HG02885 (cell line): ENCODE data around the gene CDKN2AIPNL.
"Not testable (repeated sequence)": the region's sequence is repeated elsewhere in the genome, so short reads cannot be mapped to it uniquely, and the experiment has no call there.

Experiments
- ATAC-seq: cut with Tn5 transposase; IDR thresholded peaks from one replicate; pipeline ENCODE4 v1.9.1; 2021; ENCODE audit warnings: mild to moderate bottlenecking; ENCODE audit not compliant: unreplicated experiment, poor library complexity

Gene CDKN2AIPNL

DNA sequence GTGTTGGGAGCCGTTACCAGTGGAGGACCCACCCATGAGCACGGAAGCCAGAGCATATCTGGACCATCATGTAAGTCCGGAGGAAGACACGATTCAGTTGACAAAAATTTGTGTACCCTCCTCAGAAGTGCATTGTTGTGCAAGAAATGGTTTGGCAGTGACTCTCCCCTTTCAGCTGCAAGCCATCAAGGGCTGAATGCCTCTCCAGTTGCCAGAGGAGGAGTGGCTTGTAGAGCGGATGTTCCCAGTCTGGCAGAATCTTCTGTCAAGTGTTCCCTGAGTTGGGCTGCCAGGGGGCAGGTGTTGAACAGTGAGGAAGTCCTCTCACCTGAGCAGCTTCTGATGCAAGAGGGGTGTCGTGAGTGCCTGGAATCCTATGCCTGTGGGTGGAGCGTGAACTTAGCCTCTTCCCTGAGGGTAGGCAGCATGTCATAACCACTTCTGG is 27.6 kb upstream of the CDKN2AIPNL start:
- no peak for ATAC-seq

GRCh38 chr5:134438721-134439123 is 27.0 kb upstream of the CDKN2AIPNL start:
- ATAC-seq: no peak

DNA sequence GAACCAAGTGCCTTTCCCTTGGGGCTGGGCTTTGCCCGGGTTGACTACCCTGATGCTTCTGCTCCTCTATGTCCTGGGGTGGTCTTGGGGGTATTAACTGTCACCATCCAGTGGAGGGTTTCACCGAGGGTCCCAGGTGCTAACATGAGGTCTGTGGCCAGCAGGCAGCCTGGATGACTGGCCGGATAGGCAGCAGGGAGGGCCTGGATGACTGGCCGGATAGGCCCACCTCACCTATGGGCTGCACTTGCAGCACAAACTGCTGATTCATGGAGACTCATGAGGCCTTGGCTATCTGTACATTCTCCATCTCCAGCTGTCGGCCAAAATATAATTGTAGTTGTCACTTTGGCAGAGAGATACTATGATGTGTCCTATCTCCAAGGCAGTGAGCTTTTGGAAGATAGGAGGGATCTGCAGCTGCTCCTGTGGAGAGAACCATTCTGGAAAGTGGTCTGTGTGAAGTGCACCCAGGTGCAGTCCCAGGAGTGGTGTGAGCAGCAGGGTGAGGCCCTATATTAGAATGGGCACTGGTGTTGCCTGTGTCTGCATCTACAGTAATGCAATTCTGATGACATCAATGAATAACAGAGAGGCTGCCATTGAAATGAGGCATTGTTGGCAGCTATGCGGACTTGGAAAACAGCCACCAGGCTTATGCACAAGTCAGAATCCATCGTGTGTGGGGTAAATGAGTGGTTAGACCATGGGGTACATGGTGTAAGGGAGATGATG is 26.3 kb upstream of the CDKN2AIPNL start:
- ATAC-seq: no peak

DNA sequence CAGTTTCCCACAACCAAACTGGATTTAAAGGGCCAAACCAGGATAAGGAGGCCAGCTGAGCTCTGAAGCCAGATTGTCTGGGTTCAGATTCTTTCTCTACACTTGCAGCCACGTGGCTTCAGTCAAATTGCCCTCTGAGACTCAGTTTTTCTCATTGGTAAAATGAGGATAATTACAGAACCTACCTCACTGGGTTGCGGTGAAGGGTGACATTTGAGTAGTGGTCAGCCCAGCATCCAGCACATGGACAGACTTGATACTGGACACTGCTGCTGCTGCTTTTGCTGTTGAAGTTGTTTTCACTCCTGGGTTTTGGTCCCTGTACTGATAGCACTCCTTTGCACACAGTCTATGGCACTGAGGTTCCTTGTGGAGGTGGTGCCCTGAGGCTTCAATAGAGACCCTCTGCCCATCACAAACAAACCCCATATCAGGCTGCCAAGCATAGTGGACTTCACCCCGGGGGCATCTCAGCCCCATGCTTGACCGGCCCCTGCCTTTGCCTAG is 25.7 kb upstream of the CDKN2AIPNL start:
- ATAC-seq: no peak

DNA sequence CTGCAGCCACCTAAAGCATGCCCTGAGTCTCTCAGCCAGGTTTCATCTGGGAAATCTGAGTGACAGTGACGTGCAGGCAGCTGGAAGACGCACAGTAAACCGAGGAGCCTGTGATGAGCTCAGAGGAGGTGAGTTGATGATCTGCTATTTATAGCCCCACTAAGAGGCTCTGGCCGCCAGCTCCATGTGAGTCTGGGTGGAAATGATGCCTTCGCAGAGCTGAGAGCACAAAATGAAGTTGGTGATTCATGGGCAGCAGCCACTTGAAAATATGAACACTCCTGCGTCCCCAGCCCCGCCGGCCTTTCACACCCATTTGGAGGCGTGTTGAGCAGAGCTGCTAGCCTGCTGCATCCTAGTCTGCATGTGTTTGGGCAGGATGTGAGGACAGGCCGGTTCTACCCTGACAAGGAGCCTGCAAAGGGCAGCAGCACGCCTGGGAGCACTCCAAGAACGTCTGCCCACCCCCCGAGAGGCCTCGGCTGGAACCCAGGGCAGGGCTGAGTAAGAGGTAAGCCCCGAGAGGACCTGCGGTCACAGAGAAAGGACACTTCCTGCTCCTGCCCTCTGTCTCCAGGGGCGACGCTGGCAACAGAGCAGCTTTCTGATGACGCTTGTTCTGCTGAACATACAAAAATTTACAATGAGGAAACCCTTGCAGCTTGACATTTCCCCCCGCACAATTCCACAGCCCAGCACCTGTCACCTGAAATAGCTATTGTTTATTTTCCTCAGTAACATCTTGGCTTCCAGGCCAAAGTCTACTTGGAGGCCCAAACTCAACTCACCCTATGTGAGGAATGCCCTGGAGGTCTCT is 25.1 kb upstream of the CDKN2AIPNL start:
- peak; percentile 86 for ATAC-seq

DNA sequence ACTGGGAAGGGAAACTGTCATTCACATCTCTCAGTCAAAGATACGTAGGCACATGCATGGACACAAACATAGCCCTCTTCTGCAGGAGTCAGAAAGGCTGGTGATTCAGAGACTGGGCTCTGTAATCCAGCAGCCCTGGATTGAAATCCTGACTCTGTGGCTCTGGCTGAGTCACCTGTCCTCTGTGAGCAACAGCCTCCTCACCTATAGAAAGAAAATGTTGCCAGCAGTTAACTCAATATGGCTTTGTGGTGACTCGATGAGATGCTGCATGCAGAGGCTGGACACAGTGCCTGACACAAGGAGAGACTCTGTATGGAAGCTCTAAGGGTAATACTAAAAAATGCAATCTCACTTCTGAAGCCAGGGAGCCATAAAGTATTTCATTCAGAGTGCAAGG is 23.9 kb upstream of the CDKN2AIPNL start:
- no peak for ATAC-seq

DNA sequence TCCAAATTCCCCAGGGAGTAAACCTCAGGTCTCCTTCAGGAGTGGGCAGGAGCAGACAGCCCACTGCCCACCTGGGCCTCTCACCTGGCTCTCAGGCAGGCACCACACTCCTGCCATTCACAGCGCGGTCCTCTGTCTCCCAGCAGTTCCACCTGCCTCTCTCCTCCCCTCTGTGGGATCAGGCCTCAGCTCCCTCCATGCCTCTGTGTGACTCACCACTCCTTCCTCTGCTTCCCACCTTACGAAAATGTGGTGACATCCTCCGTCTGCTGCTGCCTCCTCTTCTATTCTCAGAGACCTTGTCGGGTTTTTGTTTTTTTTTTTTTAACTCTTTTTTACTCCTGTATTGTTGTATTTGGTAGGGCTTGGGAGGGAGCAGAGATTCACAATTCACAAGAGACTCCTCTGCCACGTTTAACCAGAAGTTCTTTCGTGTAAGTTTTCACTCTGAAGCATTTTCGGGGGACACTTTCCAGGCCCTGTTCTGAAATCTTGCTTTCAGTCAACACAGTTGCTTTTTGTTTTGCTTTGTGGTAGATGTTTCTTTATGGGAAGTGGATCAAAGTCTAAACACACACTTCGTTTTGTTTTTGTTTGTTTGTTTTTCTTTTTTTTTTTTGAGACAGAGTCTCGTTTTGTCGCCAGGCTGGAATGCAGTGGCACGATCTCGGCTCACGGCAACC is 21.1 kb upstream of the CDKN2AIPNL start:
- ATAC-seq: no peak

DNA sequence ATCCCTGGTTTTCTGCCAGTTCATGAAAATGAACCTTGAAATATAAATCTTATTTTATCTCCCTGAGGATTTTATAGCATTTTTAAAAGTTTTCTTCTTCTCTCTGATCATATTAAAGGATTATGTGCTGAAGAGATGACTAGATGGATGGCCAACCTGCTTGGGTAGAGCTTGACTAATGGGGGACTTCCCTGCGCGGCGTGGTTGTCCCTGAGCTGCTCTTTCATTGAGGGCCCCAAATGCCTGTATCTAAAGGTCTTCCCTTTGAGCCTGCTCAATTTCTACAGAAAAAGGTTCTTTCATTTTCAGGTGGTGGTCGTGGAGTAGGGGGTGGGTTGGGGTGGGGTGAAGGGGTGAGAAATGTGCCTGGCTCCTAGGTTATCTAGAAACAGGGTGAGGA is 20.5 kb upstream of the CDKN2AIPNL start:
- no peak for ATAC-seq

DNA sequence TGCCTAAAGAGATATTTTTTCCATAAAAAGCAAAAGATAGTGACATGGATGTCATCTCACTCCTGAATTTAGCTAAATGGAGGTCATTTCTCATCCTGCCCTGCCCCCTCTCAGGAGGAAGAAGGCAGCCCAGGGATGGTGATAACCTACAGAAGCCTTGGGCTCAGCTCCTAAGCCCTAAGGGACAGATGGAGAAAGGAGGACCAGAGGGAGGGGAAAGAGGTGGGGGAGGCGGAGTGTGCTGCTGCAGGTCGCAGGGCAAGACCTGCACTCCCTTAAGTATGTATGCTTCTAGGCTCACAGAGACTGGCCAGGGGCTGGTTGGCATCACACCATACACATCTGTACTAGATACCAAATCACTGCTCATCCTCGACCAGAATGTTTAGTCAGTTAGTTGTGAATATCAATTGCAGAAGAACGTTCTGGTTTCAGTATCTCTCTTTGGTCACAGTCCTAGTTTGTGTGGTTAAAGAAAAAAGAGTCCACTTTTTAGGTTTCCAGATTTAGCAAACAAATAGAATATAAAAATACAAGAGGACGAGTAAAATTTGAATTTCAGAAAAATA is 18.4 kb upstream of the CDKN2AIPNL start:
- no peak for ATAC-seq

DNA sequence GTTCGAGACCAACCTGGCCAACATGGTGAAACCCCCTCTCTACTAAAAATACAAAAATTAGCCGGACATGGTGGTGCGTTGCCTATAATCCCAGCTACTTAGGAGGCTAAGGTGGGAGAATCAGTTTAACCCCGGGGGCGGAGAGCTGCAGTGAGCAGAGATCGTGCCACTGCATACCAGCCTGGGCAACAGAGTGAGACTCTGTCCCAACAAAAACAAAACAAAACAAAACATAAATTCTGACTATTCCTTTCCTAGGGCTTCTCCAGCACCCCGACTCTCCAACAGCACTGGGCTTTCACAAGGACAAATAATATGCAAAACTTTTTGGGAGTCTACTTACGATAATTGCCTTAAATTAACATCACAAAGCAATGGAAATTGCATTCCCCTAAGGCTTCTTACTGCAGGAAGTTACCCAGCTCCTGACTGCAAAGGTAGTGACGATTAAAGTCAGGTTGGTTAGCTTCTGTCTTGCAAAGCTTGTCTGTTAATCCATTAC is 15.9 kb upstream of the CDKN2AIPNL start:
- no peak for ATAC-seq

DNA sequence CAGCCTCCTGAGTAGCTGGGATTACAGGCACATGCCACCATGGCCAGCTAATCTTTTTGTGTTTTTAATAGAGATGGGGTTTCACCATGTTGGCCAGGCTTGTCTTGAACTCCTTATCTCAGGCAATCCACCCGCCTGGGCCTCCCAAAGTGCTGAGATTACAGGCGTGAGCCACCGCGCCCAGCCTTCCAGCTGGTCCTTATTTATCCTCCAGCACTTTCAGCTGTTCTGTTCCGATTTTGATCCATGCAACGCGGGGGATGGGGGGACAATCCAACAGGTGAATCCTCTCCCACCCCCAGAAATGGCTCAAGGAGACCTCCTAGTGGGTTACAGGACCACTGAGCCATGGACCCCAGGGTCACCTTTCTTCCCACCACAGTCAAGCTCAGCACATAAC is 14.7 kb upstream of the CDKN2AIPNL start:
- ATAC-seq: no peak

DNA sequence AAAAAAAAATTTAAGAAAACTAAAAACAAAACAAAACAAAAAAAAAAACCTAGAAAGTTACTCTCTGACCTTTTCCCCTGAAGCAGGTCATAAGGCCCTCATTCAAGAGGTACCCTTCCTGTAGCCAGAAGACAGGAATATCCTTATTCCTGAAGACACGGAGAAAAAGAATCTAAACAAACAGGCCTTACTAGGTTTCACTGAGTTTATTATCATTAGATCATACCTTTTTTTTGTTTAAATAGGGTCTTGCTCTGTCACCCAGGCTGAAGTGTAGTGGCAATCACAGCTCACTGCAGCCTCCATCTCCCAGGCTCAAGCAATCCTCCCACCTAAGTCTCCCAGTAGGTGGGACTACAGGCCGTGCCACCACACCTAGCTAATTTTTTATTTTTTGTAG is 11.7 kb upstream of the CDKN2AIPNL start:
- ATAC-seq: no peak

GRCh38 chr5:134422791-134423365 is 11.2 kb upstream of the CDKN2AIPNL start:
- ATAC-seq: no peak

- not testable (repeated sequence) for ATAC-seq
These were observed 9.4 kb upstream of the CDKN2AIPNL start for GRCh38 chr5:134421038-134421437.

DNA sequence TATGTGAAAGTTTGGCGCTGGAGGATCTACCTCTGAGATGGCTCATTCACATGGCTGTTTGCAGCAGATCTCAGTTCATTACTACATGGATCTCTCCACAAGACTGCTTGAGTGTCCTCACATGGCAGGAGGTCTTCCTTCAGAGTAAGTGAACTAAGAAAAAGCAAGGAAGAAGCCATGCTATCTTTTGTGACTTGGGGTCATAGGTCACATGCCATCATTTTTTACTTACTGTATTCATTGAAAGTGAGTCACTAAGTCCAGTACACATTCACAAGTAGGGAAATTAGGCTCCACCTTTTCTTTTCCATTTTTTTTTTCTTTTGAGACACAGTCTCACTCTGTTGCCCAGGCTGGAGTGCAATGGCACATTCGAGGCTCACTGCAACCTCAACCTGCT is 8.7 kb upstream of the CDKN2AIPNL start:
- ATAC-seq: no peak

DNA sequence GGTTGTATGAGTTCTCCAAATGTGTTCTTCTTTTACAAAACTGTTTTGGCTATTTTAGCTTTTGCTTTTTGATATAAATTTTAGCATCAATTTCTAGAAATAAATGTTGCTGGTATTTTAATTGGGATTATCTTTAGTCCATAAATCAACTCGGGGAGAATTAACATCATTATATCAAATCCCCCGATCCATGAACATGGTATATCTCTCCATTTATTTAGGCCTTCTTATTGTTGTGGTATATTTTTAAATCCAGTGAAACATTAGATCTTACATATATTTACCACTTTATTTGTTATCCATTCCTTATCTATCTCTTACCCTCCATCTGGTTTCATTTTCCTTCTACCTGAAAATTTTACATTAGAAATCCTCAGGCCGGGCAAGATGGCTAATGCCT is 7.3 kb upstream of the CDKN2AIPNL start:
- no peak for ATAC-seq

DNA sequence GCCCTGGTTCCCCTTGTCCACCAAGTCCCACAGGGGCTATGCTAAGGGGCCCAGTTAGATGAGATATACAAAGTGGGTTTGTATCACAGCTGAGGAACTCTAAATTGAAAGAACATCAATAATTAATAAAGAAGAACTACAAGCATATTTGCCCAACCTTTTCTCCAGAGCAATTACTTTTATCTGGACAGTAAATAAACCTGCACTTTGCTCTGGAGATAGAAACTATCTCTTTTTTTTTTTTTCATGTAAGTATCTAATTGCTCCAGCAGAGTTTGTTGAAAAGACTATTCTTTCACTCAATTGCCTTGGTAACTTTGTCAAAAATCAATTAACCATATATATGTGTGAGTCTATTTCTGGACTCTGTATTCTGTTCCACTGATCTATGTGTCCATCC is 6.0 kb upstream of the CDKN2AIPNL start:
- ATAC-seq: no peak

DNA sequence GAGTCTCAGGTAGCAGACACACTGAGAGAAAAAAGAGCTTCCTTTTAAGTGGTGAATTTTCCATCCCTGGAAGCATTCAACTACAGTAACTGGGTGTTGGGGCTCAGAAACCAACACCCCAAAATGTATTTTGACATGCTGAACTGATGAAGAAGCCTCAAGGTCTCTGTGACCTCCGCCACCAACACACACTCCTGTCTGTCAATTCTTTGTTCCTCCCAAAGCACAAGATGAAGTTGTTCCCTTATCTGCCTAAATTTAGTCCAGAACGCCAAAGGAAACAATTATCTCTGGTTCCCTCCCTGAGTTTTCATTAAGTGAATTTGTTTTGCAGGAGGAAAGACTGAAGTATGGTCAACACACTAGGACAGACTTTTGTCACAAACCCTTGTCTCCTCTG is 1.4 kb upstream of the CDKN2AIPNL start:
- no peak for ATAC-seq

DNA sequence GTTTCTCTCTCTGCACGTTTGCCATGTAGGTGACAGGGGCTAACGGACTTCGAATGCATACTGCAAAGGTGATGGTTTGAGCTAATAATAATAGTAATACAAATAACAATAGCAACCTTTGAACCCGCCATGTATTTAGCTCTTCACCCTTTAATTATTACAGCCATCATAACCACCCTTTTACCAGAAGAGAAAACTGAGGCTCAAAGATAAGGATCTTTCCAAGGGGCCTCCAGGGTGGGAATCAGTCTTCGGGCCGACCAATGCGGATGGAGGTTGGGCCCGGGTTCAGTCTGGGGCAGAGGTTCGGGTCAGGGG is 494 bp downstream of the CDKN2AIPNL start:
- ATAC-seq: no peak

DNA sequence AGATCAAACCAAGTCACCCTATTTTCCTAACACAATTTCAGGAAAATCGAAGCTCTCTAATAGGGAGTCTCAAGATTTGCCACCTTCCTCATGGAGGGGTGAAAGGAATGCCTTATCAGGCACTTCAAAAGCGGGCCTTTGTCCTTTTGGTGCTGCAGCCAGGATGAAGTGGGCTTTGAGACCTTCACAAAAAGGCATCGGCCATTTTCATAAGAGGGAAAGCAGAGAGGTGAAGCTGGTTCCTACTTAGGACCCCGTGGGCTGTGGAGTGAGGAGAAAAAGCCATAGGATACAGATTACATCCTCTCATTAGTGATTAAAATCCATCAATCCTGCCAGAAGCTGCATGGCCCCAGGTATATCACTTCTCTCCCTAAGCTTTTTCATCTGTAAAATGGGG is 859 bp downstream of the CDKN2AIPNL start:
- ATAC-seq: no peak
